Ovary (tissue), 9 donors: Measurements from ENCODE around the gene KRTAP10-9. TPM values are rescaled to one million over a fixed set of nuclear protein-coding genes. Genes with fewer than 3 reads are reported as not detected.

Experiments used
- DNase-seq, 5 donors: peaks; one replicate each; pipeline ENCODE4 v3.0.0-alpha.2; 2019 to 2020
- H3K27ac ChIP-seq, 2 donors: fragments of 200-600 bp; one replicate each; pipeline versions ENCODE4 v1.5.1 to v1.8.0; 2019 to 2022
- H3K27me3 ChIP-seq: fragments of 200-600 bp; one replicate; pipeline ENCODE4 v1.8.0; 2022
- H3K36me3 ChIP-seq: fragments of 200-600 bp; sonication (generic); one replicate; pipeline ENCODE4 v1.5.1; 2019
- H3K4me1 ChIP-seq: one replicate; pipeline ENCODE4 v1.8.1; 2013; ENCODE audit warnings: mild to moderate bottlenecking, moderate library complexity; ENCODE audit not compliant: insufficient read depth
- H3K4me3 ChIP-seq: fragments of 200-600 bp; sonication (generic); one replicate; pipeline ENCODE4 v1.5.1; 2017
- H3K9me3 ChIP-seq, 2 donors: fragments of 200-600 bp in 1 of 2; sonication (generic) in 1 of 2; one replicate each; pipeline versions ENCODE4 v1.5.1 to v1.8.1; 2013 to 2019; ENCODE audit warnings: mild to moderate bottlenecking in 1 of 2, moderate library complexity in 1 of 2
- CTCF ChIP-seq, 3 donors: fragments of 450-650 bp in 2 of 3; fragments of 200-600 bp in 1 of 3; IDR thresholded peaks; one replicate each; pipeline versions ENCODE4 v1.5.1 to v1.8.0; 2016 to 2022; ENCODE audit warnings: antibody characterized with exemption in 3 of 3, mild to moderate bottlenecking in 1 of 3
- EP300 ChIP-seq: sonication (generic); formaldehyde crosslinking; IDR thresholded peaks from one replicate; pipeline ENCODE4 v1.6.1; 2017; ENCODE audit warnings: antibody characterized with exemption
- POLR2A ChIP-seq: fragments of 450-650 bp; IDR thresholded peaks from one replicate; pipeline ENCODE4 v1.6.1; 2017; ENCODE audit warnings: antibody characterized with exemption, mild to moderate bottlenecking, moderate library complexity
- WGBS, 3 donors: extraction: QIAGEN DNeasy Blood & Tissue Kit in 1 of 3; methylation state at CpG; one replicate each; pipeline versions ENCODE4 v1.1.5 to v1.1.7; 2013 to 2017; 5-methylcytosine and 5-hydroxymethylcytosine counted together
- intact Hi-C, 4 donors: fragments of 100-400 bp; cut with DNase I; formaldehyde crosslinking; loops; one replicate each; pipeline versions ENCODE4 v1.11.0 to v1.15.1; 2022 to 2023
- polyA plus RNA-seq, 2 donors: library from polyadenylated mRNA; stranded (reverse); fragments of 200-250 nt in 1 of 2; fragments of 350-450 nt in 1 of 2; fragmentation: Illumina TruSeq in 1 of 2; extraction: RNeasy Lipid Tissue Mini Kit (QIAGEN cat#74804) in 1 of 2; gene quantifications; one replicate each; pipeline ENCODE4 v1.2.3, GENCODE V29; 2013 to 2014
- total RNA-seq, 7 donors: library from RNA; depleted of rRNA in 2 of 7; stranded (reverse); fragments of >200 nt in 2 of 7; fragmentation: NEBNext Ultra II Directional in 3 of 7; extraction: Animal tissue kit (Norgen Biotek cat#: 25700) in 3 of 7; gene quantifications; one replicate each; pipeline versions ENCODE4 v1.1.0 to v1.2.4, GENCODE V29; 2016 to 2023
- donor health status: DM: no; HTN: no; CAD: no; lungs with moderate emphysema.
- donor health status: DM: no; HTN: no; CAD: no.
- donor health status: Bipolar disorder and iron deficiency.
- donor health status: DM: yes; HTN: yes; CAD: no.
- donor health status: DM: no; HTN: no; CAD: no.
- donor health status: DM: yes; HTN: yes; CAD: no.

Gene KRTAP10-9
- total and polyA plus RNA-seq, 9 donors = not detected

- Histone ChIP-seq H3K36me3 (no peaks in the 10 kb centered on the region), H3K4me3 (no peak overlapping the region), H3K27ac (no peak overlapping the region), H3K4me1 (no peaks in the 10 kb centered on the region), H3K9me3 (no peaks in the 10 kb centered on the region), H3K27me3 (no peaks in the 10 kb centered on the region)
- TF ChIP-seq POLR2A (no peak), EP300 (no peak), CTCF (IDR thresholded peaks at IDR 0.05) (no peak)
- intact Hi-C loops = no loop called here
- no peak for DNase-seq
- WGBS, 3 donors = 57 to 60% (median 60%) methylated on average over 14 of the region's 14 CpGs
Observed at GRCh38 chr21:44653123-44653522, 26.2 kb downstream of the KRTAP10-9 start.

GRCh38 chr21:44653656-44654575, 27.0 kb downstream of the KRTAP10-9 start:
- Histone ChIP-seq H3K4me3 (no peak overlapping the region), H3K9me3 (no peaks in the 10 kb centered on the region), H3K27ac (no peak overlapping the region), H3K36me3 (no peaks in the 10 kb centered on the region), H3K4me1 (no peaks in the 10 kb centered on the region), H3K27me3 (no peaks in the 10 kb centered on the region)
- WGBS, 3 donors = 72 to 84% (median 79%) methylated on average over 17 of the region's 17 CpGs
- no peak for DNase-seq
- TF ChIP-seq EP300 = no peak
- TF ChIP-seq POLR2A = no peak
- intact Hi-C loops = no loop called here

GRCh38 chr21:44654576-44655175, 27.8 kb downstream of the KRTAP10-9 start, which contains the start of gene KRTAP12-4:
Gene KRTAP12-4 (minus strand): TSS chr21:44654659. CDS start chr21:44654614, 45 bp downstream.
- Histone ChIP-seq H3K36me3 (no peaks in the 10 kb centered on the region), H3K4me1 (no peaks in the 10 kb centered on the region), H3K27ac (no peak within 1 kb of the TSS), H3K4me3 (no peak within 1 kb of the TSS), H3K9me3 (no peaks in the 10 kb centered on the region), H3K27me3 (no peaks in the 10 kb centered on the region)
- no peak for DNase-seq
- TF ChIP-seq CTCF (IDR thresholded peaks at IDR 0.05) (no peak), POLR2A (no peak), EP300 (no peak)
- intact Hi-C loops = no loop called here
- 67 to 81% (median 80%) methylated on average over 9 of the region's 9 CpGs for WGBS, 3 donors

GRCh38 chr21:44656868-44657267, 30.0 kb downstream of the KRTAP10-9 start:
- H3K27me3 ChIP-seq = no peaks in the 10 kb centered on the region
- DNase-seq = no peak
- 45 to 54% (median 48%) methylated on average over 1 of the region's 1 CpG for WGBS, 3 donors
- H3K4me3 ChIP-seq = no peak overlapping the region
- H3K4me1 ChIP-seq = no peaks in the 10 kb centered on the region
- intact Hi-C loops = no loop called here
- TF ChIP-seq EP300 (no peak), CTCF (IDR thresholded peaks at IDR 0.05) (no peak), POLR2A (no peak)
- H3K9me3 ChIP-seq = no peaks in the 10 kb centered on the region
- no peak overlapping the region for H3K27ac ChIP-seq
- no peaks in the 10 kb centered on the region for H3K36me3 ChIP-seq
